HG03039 (cell line): ENCODE results near the gene RASL11A.
"Not testable (repeated sequence)": the region's sequence is repeated elsewhere in the genome, so short reads cannot be mapped to it uniquely, and the experiment has no call there.

Experiments used
- ATAC-seq: cut with Tn5 transposase; IDR thresholded peaks from one replicate; pipeline ENCODE4 v1.9.1; 2021; ENCODE audit warnings: mild to moderate bottlenecking, moderate library complexity; ENCODE audit not compliant: unreplicated experiment

RASL11A gene, protein sequence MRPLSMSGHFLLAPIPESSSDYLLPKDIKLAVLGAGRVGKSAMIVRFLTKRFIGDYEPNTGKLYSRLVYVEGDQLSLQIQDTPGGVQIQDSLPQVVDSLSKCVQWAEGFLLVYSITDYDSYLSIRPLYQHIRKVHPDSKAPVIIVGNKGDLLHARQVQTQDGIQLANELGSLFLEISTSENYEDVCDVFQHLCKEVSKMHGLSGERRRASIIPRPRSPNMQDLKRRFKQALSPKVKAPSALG

GRCh38 chr13:27270594-27271520 is at the start of gene RASL11A:
Gene RASL11A, plus strand, starts transcription at chr13:27270830. Its CDS starts 115 bp downstream, at chr13:27270945.
- ATAC-seq, result peak; percentile 86

GRCh38 chr13:27222100-27222499 is 48.5 kb upstream of the RASL11A start:
- ATAC-seq, result not testable (repeated sequence)

GRCh38 chr13:27226991-27227390 is 43.6 kb upstream of the RASL11A start:
- ATAC-seq, result no peak

GRCh38 chr13:27228131-27228530 is 42.5 kb upstream of the RASL11A start:
- no peak for ATAC-seq

DNA sequence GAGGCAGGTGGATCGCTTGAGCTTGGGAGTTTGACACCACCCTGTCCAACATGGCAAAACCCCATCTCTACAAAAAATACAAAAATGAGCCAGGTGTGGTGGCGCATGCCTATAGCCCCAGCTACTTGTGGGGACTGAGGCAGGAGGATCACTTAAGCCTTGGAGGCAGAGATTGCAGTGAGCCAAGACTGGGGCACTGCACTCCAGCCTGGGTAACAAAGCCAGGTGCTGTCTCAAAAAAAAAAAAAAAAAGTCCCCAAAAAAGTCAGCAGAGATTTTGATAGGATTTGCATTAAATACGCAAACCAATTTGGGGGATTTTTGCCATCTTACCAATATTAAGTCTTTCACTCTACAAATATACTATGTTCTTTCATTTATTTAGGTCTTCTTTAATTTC is 41.0 kb upstream of the RASL11A start:
- no peak for ATAC-seq

GRCh38 chr13:27233964-27234363 is 36.7 kb upstream of the RASL11A start:
- no peak for ATAC-seq

- no peak for ATAC-seq
These were observed 34.2 kb upstream of the RASL11A start for GRCh38 chr13:27236478-27236877.

DNA sequence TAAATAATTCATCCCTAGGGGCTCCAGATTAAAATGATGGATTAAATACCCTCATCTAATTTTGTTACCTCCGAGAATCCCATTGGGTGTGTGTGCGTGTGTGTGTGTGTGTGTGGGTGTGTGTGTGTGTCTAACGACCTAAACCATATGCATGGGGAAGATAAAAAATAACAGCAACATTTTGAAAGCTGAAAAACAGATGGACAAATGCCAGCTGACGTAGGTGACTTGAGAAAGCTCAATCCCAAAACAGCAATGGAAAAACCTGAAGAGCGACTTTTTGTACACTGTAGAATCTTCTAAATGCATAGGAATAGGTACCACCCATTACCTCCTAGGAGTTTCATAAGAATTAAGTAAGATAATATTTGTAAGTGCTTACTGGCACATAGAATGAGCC is 27.9 kb upstream of the RASL11A start:
- no peak for ATAC-seq

DNA sequence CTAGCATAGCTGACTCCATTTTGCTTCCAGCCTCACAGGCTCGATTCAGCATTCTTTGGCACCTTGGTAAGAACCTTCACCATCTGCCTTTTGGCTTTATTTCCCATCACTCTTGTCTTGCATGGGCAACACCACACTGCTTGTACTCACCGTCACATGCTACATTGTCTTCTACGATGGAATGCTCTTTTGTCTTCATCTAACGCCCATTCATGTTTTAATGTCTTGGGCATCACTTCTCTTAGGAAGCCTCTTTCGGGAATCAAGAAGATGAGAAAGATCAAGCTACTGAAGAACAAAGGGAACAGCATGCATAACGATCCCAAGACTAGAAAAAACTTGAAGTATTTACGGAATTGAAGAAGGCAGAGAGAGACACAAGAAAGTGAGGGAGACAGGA is 25.0 kb upstream of the RASL11A start:
- ATAC-seq, result no peak

GRCh38 chr13:27250833-27251165 is 19.8 kb upstream of the RASL11A start:
- ATAC-seq, result no peak

DNA sequence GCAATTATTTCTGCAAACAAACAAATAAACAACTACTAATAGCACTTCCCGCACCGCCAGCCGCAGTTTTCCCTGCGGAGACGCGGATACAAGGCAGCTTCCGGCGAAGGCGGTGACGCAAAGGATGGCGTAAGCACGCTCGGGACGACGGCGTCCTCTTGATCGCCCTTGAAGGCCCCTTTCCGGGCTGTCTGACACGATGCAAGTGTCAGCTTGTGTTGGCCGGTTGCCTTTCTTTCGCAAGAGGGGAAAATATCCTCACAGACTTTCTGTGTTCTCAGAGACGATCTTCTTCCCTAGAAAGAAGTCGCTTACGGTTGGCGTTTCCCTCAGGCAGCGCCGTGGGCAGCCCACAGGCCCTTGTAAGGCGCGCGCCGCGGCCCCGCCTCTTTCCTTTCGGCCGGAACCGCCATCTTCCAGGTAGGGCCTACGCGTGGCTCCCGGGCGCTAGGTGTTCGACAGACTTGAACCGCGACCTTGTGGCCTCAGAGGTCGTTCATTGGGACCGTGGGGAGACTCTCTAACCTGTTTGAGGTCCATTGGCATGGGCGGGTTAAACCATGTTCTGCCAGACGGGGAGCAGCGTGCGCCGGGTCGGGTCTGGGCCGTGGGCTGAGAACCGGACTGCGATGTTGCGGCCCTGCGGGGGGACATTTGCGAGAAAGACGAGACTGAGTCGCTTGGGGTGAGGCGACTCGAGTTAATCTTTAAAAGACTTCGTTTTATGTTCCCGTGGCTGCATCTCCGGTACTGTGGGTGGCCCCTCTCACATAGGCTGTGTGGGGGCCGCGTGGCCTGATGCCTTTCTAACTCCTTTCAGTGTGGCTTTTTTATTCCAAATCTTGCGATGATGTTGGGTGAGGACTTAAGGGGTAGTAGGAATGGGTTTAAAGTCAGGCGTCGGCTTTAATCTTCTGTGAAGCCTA is 19.2 kb upstream of the RASL11A start, which contains the start of gene RPL21:
TSS of gene RPL21 (plus strand) at position 393 of the 926 bp plus-strand sequence. CDS start 2,219 bp downstream, outside the sequence.
- ATAC-seq, result peak; percentile 95

DNA sequence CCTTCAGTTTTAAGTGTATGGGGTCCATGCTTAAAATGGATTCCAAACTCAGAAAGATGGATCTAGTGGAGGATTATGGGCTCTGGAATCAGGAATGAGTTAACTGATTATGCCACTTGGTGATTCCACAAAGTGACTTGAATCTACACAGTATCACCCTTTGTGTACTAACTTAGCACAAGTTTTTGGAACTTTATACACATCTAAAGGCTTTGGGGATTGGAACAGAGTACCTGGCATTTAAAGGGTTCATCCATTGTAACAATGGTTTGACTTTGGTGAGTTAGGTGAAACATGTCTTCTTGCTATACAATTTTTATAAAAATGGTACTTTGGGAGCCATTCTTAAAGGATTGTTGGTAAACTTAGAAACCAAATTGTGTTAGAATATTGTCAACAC is 18.2 kb upstream of the RASL11A start:
- ATAC-seq, result no peak

- no peak for ATAC-seq
These were observed 13.4 kb upstream of the RASL11A start for GRCh38 chr13:27257233-27257568.

DNA sequence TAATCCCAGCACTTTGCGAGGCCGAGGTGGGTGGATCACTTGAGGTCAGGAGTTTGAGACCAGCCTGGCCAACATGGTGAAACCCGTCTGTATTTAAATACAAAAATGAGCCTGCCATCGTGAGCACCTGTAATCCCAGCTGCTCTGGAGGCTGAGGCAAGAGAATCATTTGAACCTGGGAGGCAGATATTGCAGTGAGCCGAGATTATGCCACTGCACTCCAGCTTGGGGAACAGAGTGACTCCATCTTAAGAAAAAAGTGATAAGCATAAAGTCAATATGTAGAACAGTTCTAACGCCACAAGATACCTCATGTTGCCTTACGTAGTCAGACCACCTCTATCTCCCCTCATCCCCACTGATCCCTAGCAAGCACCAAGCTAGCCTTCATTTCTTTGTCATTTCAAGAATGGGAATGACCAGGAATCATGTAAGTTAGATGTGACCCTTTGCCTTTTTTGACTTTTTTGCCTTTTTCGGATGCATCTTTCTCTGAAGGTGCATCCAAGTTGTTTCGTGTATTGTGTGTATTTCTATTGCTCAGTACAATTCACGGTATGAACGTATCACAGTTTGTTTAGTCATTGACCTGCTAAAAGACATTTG is 12.9 kb upstream of the RASL11A start:
- ATAC-seq, result no peak

DNA sequence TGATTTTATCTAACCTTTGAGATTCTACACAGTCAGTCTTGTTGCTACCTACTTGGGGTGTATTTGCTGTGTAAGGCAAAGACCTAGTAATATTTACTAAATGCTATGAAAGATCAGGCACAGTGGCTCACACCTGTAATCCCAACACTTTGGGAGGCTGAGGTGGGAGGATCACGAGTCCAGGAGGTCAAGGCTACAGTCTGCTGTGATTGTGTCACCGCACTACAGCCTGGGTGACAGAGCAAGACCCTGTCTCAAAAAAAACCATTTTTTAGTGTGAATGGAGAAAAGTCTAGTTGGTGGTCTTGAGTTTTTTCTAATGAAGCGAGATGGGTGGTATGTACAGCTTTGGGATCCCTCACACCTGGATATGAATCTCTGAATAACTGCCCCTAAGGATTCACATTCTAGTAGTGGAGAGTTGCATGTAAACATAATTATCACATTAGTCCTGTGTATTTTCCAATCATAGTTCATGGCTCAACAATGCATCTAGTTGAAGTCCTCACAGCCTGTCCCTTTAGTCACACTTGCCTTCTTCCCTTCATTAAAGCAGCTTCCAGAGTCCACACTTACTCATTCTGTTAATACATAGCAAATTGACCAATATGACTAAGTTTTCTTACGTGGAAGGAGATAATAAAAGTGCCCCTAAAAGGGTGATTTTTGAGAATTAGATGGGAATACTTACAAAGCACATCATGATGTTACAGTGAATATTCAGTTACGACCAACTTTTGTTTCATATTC is 11.8 kb upstream of the RASL11A start:
- ATAC-seq, result no peak

- ATAC-seq, result no peak
These were observed 10.8 kb upstream of the RASL11A start for GRCh38 chr13:27259831-27260230.

DNA sequence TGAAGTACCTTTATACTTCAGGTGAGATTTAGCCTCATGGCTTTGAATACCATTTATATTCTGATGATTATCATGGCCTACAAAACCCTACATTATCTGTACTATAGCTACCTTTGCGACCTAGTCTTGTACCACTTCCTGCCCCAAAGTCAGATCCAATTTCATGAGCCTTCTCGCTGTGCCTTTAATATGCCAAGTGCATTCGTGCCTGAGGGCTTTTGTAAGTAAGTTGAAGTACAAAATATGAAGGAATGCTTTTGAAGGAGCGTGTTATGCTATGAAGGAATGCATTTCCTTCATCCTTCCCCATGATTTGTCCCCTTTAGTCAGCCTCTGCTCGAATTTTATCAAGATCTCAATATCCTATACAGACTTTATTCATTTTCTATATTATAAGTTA is 9.2 kb upstream of the RASL11A start:
- ATAC-seq, result no peak

GRCh38 chr13:27263438-27263837 is 7.2 kb upstream of the RASL11A start:
- ATAC-seq, result no peak

GRCh38 chr13:27264181-27264580 is 6.4 kb upstream of the RASL11A start:
- no peak for ATAC-seq

GRCh38 chr13:27264648-27265047 is 6.0 kb upstream of the RASL11A start:
- ATAC-seq, result no peak
